ENCODE results near the gene COLEC12.

Gene COLEC12

DNA sequence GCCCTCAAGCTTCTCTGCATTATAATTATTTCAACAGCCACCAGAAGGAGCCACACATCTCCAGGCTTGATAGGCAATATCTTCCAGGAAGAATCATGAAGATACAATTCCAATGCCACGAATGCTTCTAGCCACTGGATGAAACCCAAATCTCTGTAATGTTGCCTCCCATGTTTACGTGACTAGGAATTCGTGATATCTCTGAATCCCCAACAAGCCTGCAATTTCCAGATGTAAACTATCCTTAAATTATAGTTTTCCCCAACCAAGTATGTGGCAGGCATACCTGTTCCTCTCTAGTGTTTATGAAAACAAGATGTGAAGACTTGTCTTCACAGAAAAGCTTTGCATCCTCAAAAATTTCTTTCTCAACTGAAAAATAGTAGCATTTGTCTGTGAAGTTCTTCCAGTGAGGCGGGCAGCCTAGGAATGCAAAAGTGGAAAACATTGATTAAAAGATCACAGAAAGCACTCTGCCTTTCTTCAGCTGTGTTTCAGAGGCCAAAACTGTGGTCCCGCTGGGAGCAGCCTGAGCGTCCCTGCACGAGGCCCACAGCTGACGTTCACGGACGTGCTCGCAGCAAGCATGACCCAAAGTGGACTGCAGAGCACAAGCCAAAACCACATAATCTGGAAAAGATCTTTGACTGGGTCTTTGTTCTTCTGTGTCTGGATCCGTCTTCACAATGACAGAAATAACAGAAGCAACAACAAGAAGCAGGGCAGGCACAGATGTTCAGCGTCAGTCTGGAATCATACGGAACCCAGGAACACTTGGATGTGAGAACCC lies 167.6 kb downstream of the COLEC12 start:
- Histone ChIP-seq H3K27me3 (ENCODE audit: insufficient read depth, low read length, poor library complexity, severe bottlenecking) (no peaks in the 10 kb centered on the region), H3K9me3 (ENCODE audit: insufficient read depth, low read depth, low read length) (peaks cover 15% of the 10 kb centered on the region; the same call in 1 of the 2 replicates), H3K79me2 (ENCODE audit: insufficient read depth, low read length) (no peaks in the 10 kb centered on the region), H3K4me2 (ENCODE audit: low read depth, low read length, poor library complexity, severe bottlenecking) (no peak overlapping the region), H3K9me2 (replicated peaks; ENCODE audit: low read depth, low read length) (no peaks in the 10 kb centered on the region), H3K9ac (ENCODE audit: low read depth, low read length, poor library complexity, severe bottlenecking) (no peak overlapping the region), H2AFZ (ENCODE audit: low read length) (no peak overlapping the region), H3K4me1 (ENCODE audit: insufficient read depth, low read length, poor library complexity, severe bottlenecking) (no peaks in the 10 kb centered on the region), H3K36me3 (ENCODE audit: insufficient read depth, low read length) (no peaks in the 10 kb centered on the region), H4K20me1 (ENCODE audit: insufficient read depth, low read length, poor library complexity, severe bottlenecking) (no peaks in the 10 kb centered on the region), H3F3A (ENCODE audit: low read depth) (no peaks in the 10 kb centered on the region), H3K4me3 (ENCODE audit: low read length, poor library complexity, severe bottlenecking) (no peak overlapping the region)
- no peak for TF ChIP-seq EZH2phosphoT487 (IDR thresholded peaks at IDR 0.05; ENCODE audit: borderline replicate concordance)
- TF ChIP-seq, protein P1, sequence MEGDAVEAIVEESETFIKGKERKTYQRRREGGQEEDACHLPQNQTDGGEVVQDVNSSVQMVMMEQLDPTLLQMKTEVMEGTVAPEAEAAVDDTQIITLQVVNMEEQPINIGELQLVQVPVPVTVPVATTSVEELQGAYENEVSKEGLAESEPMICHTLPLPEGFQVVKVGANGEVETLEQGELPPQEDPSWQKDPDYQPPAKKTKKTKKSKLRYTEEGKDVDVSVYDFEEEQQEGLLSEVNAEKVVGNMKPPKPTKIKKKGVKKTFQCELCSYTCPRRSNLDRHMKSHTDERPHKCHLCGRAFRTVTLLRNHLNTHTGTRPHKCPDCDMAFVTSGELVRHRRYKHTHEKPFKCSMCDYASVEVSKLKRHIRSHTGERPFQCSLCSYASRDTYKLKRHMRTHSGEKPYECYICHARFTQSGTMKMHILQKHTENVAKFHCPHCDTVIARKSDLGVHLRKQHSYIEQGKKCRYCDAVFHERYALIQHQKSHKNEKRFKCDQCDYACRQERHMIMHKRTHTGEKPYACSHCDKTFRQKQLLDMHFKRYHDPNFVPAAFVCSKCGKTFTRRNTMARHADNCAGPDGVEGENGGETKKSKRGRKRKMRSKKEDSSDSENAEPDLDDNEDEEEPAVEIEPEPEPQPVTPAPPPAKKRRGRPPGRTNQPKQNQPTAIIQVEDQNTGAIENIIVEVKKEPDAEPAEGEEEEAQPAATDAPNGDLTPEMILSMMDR (conservative IDR thresholded peaks at IDR 0.05; ENCODE audit: low read length): no peak

DNA sequence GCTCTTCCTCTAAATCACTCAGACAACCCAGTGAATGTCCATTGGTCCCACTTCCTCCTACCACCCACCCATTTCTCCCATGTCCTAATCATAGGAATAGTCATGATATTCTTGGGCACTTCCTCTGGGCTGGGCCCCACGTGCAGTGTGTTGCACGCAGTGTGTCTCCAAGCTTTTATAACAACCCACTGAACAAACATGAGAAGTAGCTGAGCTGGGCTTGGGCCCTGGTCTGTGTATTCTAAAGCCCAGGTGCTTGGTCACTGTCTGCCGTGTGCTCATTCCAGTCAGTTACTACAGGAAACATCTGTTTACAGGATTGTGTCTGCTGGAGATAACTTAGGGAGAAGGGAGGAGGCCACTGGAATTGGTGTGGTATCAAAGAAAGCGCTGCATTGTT lies 168.5 kb downstream of the COLEC12 start:
- Histone ChIP-seq H3K4me3 (ENCODE audit: low read length, poor library complexity, severe bottlenecking) (no peak overlapping the region), H3K4me1 (ENCODE audit: insufficient read depth, low read length, poor library complexity, severe bottlenecking) (no peaks in the 10 kb centered on the region), H3F3A (ENCODE audit: low read depth) (no peaks in the 10 kb centered on the region), H3K9me2 (replicated peaks; ENCODE audit: low read depth, low read length) (no peaks in the 10 kb centered on the region), H3K27me3 (ENCODE audit: insufficient read depth, low read length, poor library complexity, severe bottlenecking) (no peaks in the 10 kb centered on the region), H3K9me3 (ENCODE audit: insufficient read depth, low read depth, low read length) (peaks cover 15% of the 10 kb centered on the region; the same call in 1 of the 2 replicates), H3K9ac (ENCODE audit: low read depth, low read length, poor library complexity, severe bottlenecking) (no peak overlapping the region), H3K36me3 (ENCODE audit: insufficient read depth, low read length) (no peaks in the 10 kb centered on the region), H4K20me1 (ENCODE audit: insufficient read depth, low read length, poor library complexity, severe bottlenecking) (no peaks in the 10 kb centered on the region), H3K4me2 (ENCODE audit: low read depth, low read length, poor library complexity, severe bottlenecking) (no peak overlapping the region), H2AFZ (ENCODE audit: low read length) (no peak overlapping the region), H3K79me2 (ENCODE audit: insufficient read depth, low read length) (no peaks in the 10 kb centered on the region)
- TF ChIP-seq EZH2phosphoT487 (IDR thresholded peaks at IDR 0.05; ENCODE audit: borderline replicate concordance): no peak
- TF ChIP-seq, protein P1 (conservative IDR thresholded peaks at IDR 0.05; ENCODE audit: low read length): no peak

DNA sequence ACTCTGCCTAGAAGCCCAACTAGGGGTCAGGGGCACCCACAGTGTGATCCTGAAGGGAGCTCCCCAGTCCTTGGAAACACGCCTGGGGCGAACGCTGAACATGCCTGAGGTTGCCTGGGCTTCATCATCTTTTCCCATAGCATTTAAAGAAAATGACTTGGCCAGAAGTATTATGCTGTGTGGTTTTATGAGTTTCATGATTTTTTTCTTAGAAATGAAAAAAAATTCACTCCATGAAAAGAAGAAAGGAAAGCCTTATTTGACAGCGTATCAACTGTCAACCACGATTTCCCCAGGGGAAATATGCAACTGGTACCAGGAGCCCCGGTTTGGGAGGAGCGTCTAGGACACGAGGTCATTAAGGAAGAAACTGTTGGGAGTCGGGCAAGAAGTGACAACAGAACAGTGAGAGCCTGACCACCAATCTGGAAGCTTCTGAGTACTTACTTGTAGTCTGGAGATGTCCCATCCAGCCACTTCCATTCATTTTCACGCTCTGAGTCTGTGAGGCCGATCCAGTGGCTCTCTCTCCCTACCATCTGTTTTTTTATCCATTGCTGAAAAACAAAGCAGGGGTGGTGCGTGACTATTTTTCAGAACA lies 169.2 kb downstream of the COLEC12 start:
- no peaks in the 10 kb centered on the region for H3K27me3 ChIP-seq (ENCODE audit: insufficient read depth, low read length, poor library complexity, severe bottlenecking)
- H4K20me1 ChIP-seq (ENCODE audit: insufficient read depth, low read length, poor library complexity, severe bottlenecking): no peaks in the 10 kb centered on the region
- no peak overlapping the region for H2AFZ ChIP-seq (ENCODE audit: low read length)
- TF ChIP-seq, protein P1 (conservative IDR thresholded peaks at IDR 0.05; ENCODE audit: low read length): no peak
- TF ChIP-seq EZH2phosphoT487 (IDR thresholded peaks at IDR 0.05; ENCODE audit: borderline replicate concordance): no peak
- H3K9ac ChIP-seq (ENCODE audit: low read depth, low read length, poor library complexity, severe bottlenecking): no peak overlapping the region
- H3K4me3 ChIP-seq (ENCODE audit: low read length, poor library complexity, severe bottlenecking): no peak overlapping the region
- no peaks in the 10 kb centered on the region for H3K4me1 ChIP-seq (ENCODE audit: insufficient read depth, low read length, poor library complexity, severe bottlenecking)
- no peaks in the 10 kb centered on the region for H3F3A ChIP-seq (ENCODE audit: low read depth)
- H3K9me3 ChIP-seq (ENCODE audit: insufficient read depth, low read depth, low read length): peaks cover 15% of the 10 kb centered on the region; the same call in 1 of the 2 replicates
- no peak overlapping the region for H3K4me2 ChIP-seq (ENCODE audit: low read depth, low read length, poor library complexity, severe bottlenecking)
- no peaks in the 10 kb centered on the region for H3K36me3 ChIP-seq (ENCODE audit: insufficient read depth, low read length)
- no peaks in the 10 kb centered on the region for H3K79me2 ChIP-seq (ENCODE audit: insufficient read depth, low read length)
- H3K9me2 ChIP-seq (replicated peaks; ENCODE audit: low read depth, low read length): no peaks in the 10 kb centered on the region
